CD14-positive monocyte (primary cell): ENCODE results near the gene FHIT. TPM values are rescaled to one million over a fixed set of nuclear protein-coding genes. Genes with fewer than 3 reads are reported as not detected.

Experiments used
- DNase-seq, 3 donors: peaks; one replicate each; pipeline ENCODE4 v3.0.0-alpha.2; 2011 to 2022
- H2AFZ ChIP-seq: 2 replicates; pipeline ENCODE4 v1.6.0; 2012; ENCODE audit warnings: mild to moderate bottlenecking, low read depth, low read length, inconsistent platforms; ENCODE audit not compliant: insufficient read depth, poor library complexity, severe bottlenecking
- H3K27ac ChIP-seq, 2 donors: 1 replicate in 1 of 2; 2 replicates in 1 of 2; pipeline ENCODE4 v1.5.1; 2012 to 2013; ENCODE audit warnings: low read length in 2 of 2, control low read depth in 1 of 2, inconsistent platforms in 1 of 2, low read depth in 1 of 2, mild to moderate bottlenecking in 1 of 2
- H3K27me3 ChIP-seq, 2 donors: one replicate each; pipeline versions ENCODE4 v1.6.0 to v1.6.1; 2011 to 2013; ENCODE audit warnings: low read length in 2 of 2; ENCODE audit not compliant: control insufficient read depth in 2 of 2, insufficient read depth in 2 of 2
- H3K36me3 ChIP-seq, 2 donors: replicated peaks in 1 of 2; 1 replicate in 1 of 2; 2 replicates in 1 of 2; pipeline versions ENCODE4 v1.5.1 to v1.6.1; 2012 to 2013; ENCODE audit warnings: low read length in 2 of 2, control low read depth in 1 of 2, inconsistent platforms in 1 of 2, mild to moderate bottlenecking in 1 of 2; ENCODE audit not compliant: insufficient read depth in 2 of 2, control insufficient read depth in 1 of 2
- H3K4me1 ChIP-seq, 2 donors: 1 replicate in 1 of 2; 2 replicates in 1 of 2; pipeline versions ENCODE4 v1.5.1 to v1.6.1; 2012 to 2013; ENCODE audit warnings: low read length in 2 of 2, control low read depth in 1 of 2, inconsistent platforms in 1 of 2, mild to moderate bottlenecking in 1 of 2, moderate library complexity in 1 of 2; ENCODE audit not compliant: insufficient read depth in 2 of 2, control insufficient read depth in 1 of 2
- H3K4me2 ChIP-seq: replicated peaks from 2 replicates; pipeline ENCODE3; 2012; ENCODE audit warnings: low read length, moderate library complexity, mild to moderate bottlenecking; ENCODE audit not compliant: poor library complexity, severe bottlenecking; ENCODE audit errors: extremely low read depth
- H3K4me3 ChIP-seq, 3 experiments: fragments of 200-600 bp in 1 of 3; sonication (generic) in 1 of 3; replicated peaks in 1 of 3; 1 replicate in 2 of 3; 2 replicates in 1 of 3; pipeline ENCODE4 v1.5.1; 2011 to 2013; ENCODE audit warnings: low read length in 3 of 3, mild to moderate bottlenecking in 3 of 3, control low read depth in 2 of 3, low read depth in 2 of 3, inconsistent platforms in 1 of 3, moderate library complexity in 1 of 3
- H3K79me2 ChIP-seq: 2 replicates; pipeline ENCODE4 v1.6.0; 2012; ENCODE audit warnings: mild to moderate bottlenecking, control low read depth, inconsistent platforms, low read length, moderate library complexity; ENCODE audit not compliant: insufficient read depth
- H3K9ac ChIP-seq: 2 replicates; pipeline ENCODE4 v1.6.0; 2017; ENCODE audit warnings: low read length, mild to moderate bottlenecking; ENCODE audit not compliant: insufficient read depth, poor library complexity, severe bottlenecking
- H3K9me3 ChIP-seq, 2 donors: replicated peaks in 1 of 2; 1 replicate in 1 of 2; 2 replicates in 1 of 2; pipeline versions ENCODE4 v1.5.1 to v1.6.1; 2012 to 2013; ENCODE audit warnings: low read length in 2 of 2, control low read depth in 1 of 2; ENCODE audit not compliant: control insufficient read depth in 1 of 2, insufficient read depth in 1 of 2
- H4K20me1 ChIP-seq: 2 replicates; pipeline ENCODE4 v1.6.0; 2012; ENCODE audit warnings: mild to moderate bottlenecking, low read length, control low read depth, moderate library complexity; ENCODE audit not compliant: insufficient read depth
- H3K27ac Mint-ChIP-seq, 7 donors: one replicate each; pipeline ENCODE4 v1.8.0; 2020; ENCODE audit warnings: mild to moderate bottlenecking in 7 of 7, mixed read lengths in 7 of 7, moderate library complexity in 6 of 7, inconsistent platforms in 2 of 7
- H3K27me3 Mint-ChIP-seq, 3 donors: one replicate each; pipeline ENCODE4 v1.8.0; 2021 to 2022; ENCODE audit warnings: low read depth in 3 of 3, mild to moderate bottlenecking in 3 of 3, mixed read lengths in 3 of 3, moderate library complexity in 3 of 3, inconsistent platforms in 1 of 3
- H3K36me3 Mint-ChIP-seq, 2 donors: one replicate each; pipeline ENCODE4 v1.8.0; 2020; ENCODE audit warnings: mixed read lengths in 2 of 2, inconsistent platforms in 1 of 2, mild to moderate bottlenecking in 1 of 2
- H3K4me1 Mint-ChIP-seq: one replicate; pipeline ENCODE4 v1.8.0; 2020; ENCODE audit warnings: mild to moderate bottlenecking, mixed read lengths
- H3K4me3 Mint-ChIP-seq, 2 donors: one replicate each; pipeline ENCODE4 v1.8.0; 2020; ENCODE audit warnings: mild to moderate bottlenecking in 2 of 2, mixed read lengths in 2 of 2, moderate library complexity in 1 of 2
- H3K9me3 Mint-ChIP-seq, 7 donors: one replicate each; pipeline ENCODE4 v1.8.0; 2020 to 2022; ENCODE audit warnings: mixed read lengths in 7 of 7, mild to moderate bottlenecking in 6 of 7, moderate library complexity in 6 of 7, inconsistent platforms in 2 of 7
- WGBS: methylation state at CpG from one replicate; pipeline ENCODE4 v1.1.5; 2013; ENCODE audit warnings: missing lambda C conversion rate; ENCODE audit not compliant: insufficient coverage; 5-methylcytosine and 5-hydroxymethylcytosine counted together
- intact Hi-C, 2 donors: fragments of 100-400 bp; cut with micrococcal nuclease; formaldehyde crosslinking; loops; one replicate each; pipeline versions ENCODE4 v1.15.0 to v1.15.1; 2023
- polyA plus RNA-seq, 3 donors: library from polyadenylated mRNA; depleted of rRNA in 1 of 3; unstranded in 2 of 3; stranded (reverse) in 1 of 3; fragments of 300-500 nt in 2 of 3; fragments of >200 nt in 1 of 3; fragmentation: Illumina TruSeq in 2 of 3; gene quantifications; 1 replicate in 2 of 3; 2 replicates in 1 of 3; pipeline ENCODE4 v1.2.3, GENCODE V29; 2012 to 2021
- TF ChIP-seq, protein P1 (sequence below): fragments of 200-600 bp; IDR thresholded peaks from one replicate; pipeline ENCODE4 v1.8.0; 2022; ENCODE audit warnings: antibody characterized with exemption, mild to moderate bottlenecking

FHIT gene
- polyA plus RNA-seq, 3 donors: 1.7 to 3.4 (median 3.2) TPM

DNA sequence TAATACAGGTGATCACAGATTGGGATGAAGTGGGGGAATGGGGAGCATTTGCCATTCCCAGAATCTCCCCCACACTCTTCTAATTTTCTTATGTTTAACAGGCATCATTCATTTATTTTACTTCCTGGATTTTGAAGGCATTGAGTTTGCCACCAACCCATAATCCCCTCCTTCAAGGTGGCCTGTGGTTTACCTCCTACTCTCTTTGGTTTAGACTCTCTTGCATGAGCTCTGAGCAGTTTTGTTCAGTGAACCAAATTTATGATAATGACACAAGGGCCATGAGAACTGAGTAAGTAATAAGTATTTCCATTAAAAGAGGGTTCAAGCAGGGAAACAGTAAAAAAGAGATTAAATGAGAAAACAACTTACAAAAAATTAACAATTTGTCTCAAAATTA, 1498.3 kb downstream of the FHIT start:
- Histone ChIP-seq H3K27ac (no peak overlapping the region), H3K36me3 (no peaks in the 10 kb centered on the region), H3K4me2 (no peak overlapping the region), H3K4me3 (no peak overlapping the region), H3K27me3 (no peaks in the 10 kb centered on the region), H3K79me2 (no peaks in the 10 kb centered on the region), H3K9ac (no peak overlapping the region), H2AFZ (no peak overlapping the region), H3K4me1 (peaks cover 18 to 28% of the 10 kb centered on the region in 2 donors), H3K9me3 (no peaks in the 10 kb centered on the region), H4K20me1 (no peaks in the 10 kb centered on the region)
- peaks cover 0 to 4% (median 0%) of the 10 kb centered on the region in 7 donors for H3K9me3 Mint-ChIP-seq
- peaks cover 32% of the 10 kb centered on the region for H3K4me1 Mint-ChIP-seq
- H3K4me3 Mint-ChIP-seq: no peak overlapping the region
- H3K27ac Mint-ChIP-seq: no peak overlapping the region
- no peaks in the 10 kb centered on the region for H3K36me3 Mint-ChIP-seq
- TF ChIP-seq, protein P1, sequence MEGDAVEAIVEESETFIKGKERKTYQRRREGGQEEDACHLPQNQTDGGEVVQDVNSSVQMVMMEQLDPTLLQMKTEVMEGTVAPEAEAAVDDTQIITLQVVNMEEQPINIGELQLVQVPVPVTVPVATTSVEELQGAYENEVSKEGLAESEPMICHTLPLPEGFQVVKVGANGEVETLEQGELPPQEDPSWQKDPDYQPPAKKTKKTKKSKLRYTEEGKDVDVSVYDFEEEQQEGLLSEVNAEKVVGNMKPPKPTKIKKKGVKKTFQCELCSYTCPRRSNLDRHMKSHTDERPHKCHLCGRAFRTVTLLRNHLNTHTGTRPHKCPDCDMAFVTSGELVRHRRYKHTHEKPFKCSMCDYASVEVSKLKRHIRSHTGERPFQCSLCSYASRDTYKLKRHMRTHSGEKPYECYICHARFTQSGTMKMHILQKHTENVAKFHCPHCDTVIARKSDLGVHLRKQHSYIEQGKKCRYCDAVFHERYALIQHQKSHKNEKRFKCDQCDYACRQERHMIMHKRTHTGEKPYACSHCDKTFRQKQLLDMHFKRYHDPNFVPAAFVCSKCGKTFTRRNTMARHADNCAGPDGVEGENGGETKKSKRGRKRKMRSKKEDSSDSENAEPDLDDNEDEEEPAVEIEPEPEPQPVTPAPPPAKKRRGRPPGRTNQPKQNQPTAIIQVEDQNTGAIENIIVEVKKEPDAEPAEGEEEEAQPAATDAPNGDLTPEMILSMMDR: no peak
- DNase-seq: no peak
- peaks cover 0 to 3% (median 0%) of the 10 kb centered on the region in 3 donors for H3K27me3 Mint-ChIP-seq
- intact Hi-C loops: no loop called here

DNA sequence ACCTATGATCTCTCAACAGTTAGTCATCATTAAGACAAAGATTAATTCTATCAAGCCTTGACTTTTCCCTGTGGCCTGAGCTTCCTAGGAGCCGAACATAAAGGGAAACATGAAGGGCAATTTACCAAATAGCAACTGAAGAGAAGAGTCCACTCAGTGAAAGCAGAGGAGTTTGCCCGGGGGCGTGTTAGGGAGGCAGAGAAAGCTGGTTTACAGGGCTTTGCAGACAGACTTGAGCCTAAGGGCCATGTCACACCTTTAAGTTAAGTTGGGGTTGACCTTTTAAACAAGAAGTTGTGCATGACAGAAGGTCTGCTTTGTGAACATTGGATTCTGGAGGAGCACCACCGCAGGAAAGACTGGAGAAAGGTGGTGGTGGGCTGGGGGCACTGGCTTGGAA, 1499.6 kb downstream of the FHIT start:
- Mint-ChIP-seq H3K27me3 (peaks cover 0 to 3% (median 0%) of the 10 kb centered on the region in 3 donors), H3K36me3 (no peaks in the 10 kb centered on the region), H3K27ac (no peak overlapping the region), H3K4me1 (peaks cover 32% of the 10 kb centered on the region), H3K4me3 (no peak overlapping the region), H3K9me3 (peaks cover 0 to 8% (median 2%) of the 10 kb centered on the region in 7 donors)
- Histone ChIP-seq H3K9ac (no peak overlapping the region), H3K4me3 (no peak overlapping the region), H3K4me2 (no peak overlapping the region), H2AFZ (no peak overlapping the region), H3K4me1 (peaks cover 18 to 28% of the 10 kb centered on the region in 2 donors), H3K9me3 (no peaks in the 10 kb centered on the region), H3K27me3 (no peaks in the 10 kb centered on the region), H3K27ac (no peak overlapping the region), H3K79me2 (no peaks in the 10 kb centered on the region), H4K20me1 (no peaks in the 10 kb centered on the region), H3K36me3 (no peaks in the 10 kb centered on the region)
- TF ChIP-seq, protein P1: no peak
- WGBS: 100% methylated on average over 4 of the region's 4 CpGs
- intact Hi-C loops: no loop called here
- no peak for DNase-seq
